GM12892 (cell line): ENCODE results near the gene DENND2D.

Experiments
- POLR2A ChIP-seq: IDR thresholded peaks from 2 replicates; pipeline ENCODE4 v1.6.1; 2011; ENCODE audit warnings: low read depth, low read length, control low read depth
- POLR2AphosphoS5 ChIP-seq: IDR thresholded peaks from 2 replicates; pipeline ENCODE4 v1.6.1; 2011; ENCODE audit warnings: low read depth, low read length, control low read depth

DNA sequence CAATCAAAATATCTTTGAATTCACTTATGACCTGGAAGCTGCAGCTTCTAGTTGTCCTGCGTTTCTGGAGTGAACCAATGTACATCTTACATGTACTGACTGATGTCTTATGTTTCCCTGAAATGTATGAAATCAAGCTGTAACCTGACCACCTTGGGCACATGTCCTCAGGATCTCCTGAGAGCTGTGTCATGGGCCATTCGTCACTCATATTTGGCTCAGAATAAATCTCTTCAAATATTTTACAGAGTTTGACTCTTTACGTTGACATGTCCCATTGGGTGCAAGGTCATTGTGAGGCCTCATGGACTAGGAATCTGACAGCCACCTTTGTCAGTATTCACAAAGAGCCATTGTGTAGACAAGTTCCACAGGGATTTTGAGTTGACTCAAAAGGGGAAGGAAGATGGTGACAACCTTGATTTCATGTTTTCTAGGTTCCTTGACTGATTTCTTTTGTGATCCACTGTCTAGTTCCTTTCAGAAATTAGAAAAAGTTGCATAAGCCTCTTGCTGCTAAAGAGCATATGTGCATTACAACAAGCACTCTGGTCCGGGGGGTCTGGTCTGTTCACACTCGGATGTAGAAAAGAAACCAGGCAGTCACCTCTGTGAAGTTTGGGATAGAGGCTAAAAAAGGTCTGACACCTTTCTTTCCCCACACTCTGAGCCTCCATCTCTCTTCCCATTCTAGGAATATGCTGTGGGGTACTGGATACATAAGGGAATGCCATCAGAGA is 37.8 kb upstream of the DENND2D start:
- TF ChIP-seq POLR2AphosphoS5 (no peak), POLR2A (no peak)
